Cardiac muscle cell (in vitro differentiated cells and primary cell): Measurements from ENCODE around the gene PPP6C. TPM values are rescaled to one million over a fixed set of nuclear protein-coding genes. Genes with fewer than 3 reads are reported as not detected.
A peak's percentile ranks its signal among the peaks of the same experiment; 100 is the strongest.
"Not testable (repeated sequence)": the region's sequence is repeated elsewhere in the genome, so short reads cannot be mapped to it uniquely, and the experiment has no call there.

ENCODE experiments used
- DNase-seq, 2 donors: peaks; one replicate each; pipeline versions ENCODE4 v3.0.0 to v3.0.0-alpha.2; 2010 to 2017; ENCODE audit warnings: low read depth in 1 of 2, low spot score in 1 of 2
- H3K27ac ChIP-seq: fragments of 200-600 bp; sonication (generic); 2 replicates; pipeline ENCODE4 v1.5.1; 2016
- H3K27me3 ChIP-seq: fragments of 200-600 bp; sonication (generic); 2 replicates; pipeline ENCODE4 v1.6.0; 2016; ENCODE audit warnings: control low read depth
- H3K36me3 ChIP-seq: fragments of 200-600 bp; sonication (generic); 2 replicates; pipeline ENCODE4 v1.5.1; 2016; ENCODE audit warnings: control low read depth
- H3K4me1 ChIP-seq: fragments of 200-600 bp; sonication (generic); 2 replicates; pipeline ENCODE4 v1.8.1; 2017; ENCODE audit warnings: low read depth, mild to moderate bottlenecking, mixed run types
- H3K4me3 ChIP-seq: fragments of 200-600 bp; sonication (generic); 2 replicates; pipeline ENCODE4 v1.5.1; 2016; ENCODE audit warnings: mild to moderate bottlenecking
- H3K9me3 ChIP-seq: fragments of 200-600 bp; sonication (generic); 2 replicates; pipeline ENCODE4 v1.5.1; 2017; ENCODE audit warnings: low read depth, mild to moderate bottlenecking, control low read depth
- CTCF ChIP-seq: IDR thresholded peaks from 2 replicates; pipeline ENCODE4 v1.5.1; 2012; ENCODE audit warnings: low read depth, mild to moderate bottlenecking, low read length
- polyA plus RNA-seq: library from polyadenylated mRNA; unstranded; fragments of >200 nt; fragmentation: Nextera tagmentation; extraction: Ambion mirVana; gene quantifications from 2 replicates; pipeline ENCODE4 v1.2.1, GENCODE V29; 2016
- total RNA-seq: library from RNA; depleted of rRNA; stranded (reverse); fragments of >200 nt; gene quantifications from 2 replicates; pipeline ENCODE4 v1.2.3, GENCODE V29; 2016

The PPP6C gene
- total RNA-seq (16.5 TPM in 2 replicates), polyA plus RNA-seq (16.3 and 27.7 TPM in 2 replicates)

GRCh38 chr9:125189361-125190289 is at the start of gene PPP6C:
TSS of gene PPP6C (minus strand) at chr9:125189803. CDS start at chr9:125189718, 85 bp downstream.
- peak; percentile 98 for DNase-seq
- Histone ChIP-seq H3K36me3 (no peaks in the 10 kb centered on the region), H3K4me3 (peak within 1 kb of the TSS; percentile 87), H3K9me3 (no peaks in the 10 kb centered on the region), H3K27me3 (no peaks in the 10 kb centered on the region), H3K4me1 (no peaks in the 10 kb centered on the region), H3K27ac (peak within 1 kb of the TSS; percentile 98)
- TF ChIP-seq CTCF = peak; percentile 71

- no peak for TF ChIP-seq CTCF
- Histone ChIP-seq H3K9me3 (no peaks in the 10 kb centered on the region), H3K27me3 (no peaks in the 10 kb centered on the region), H3K4me1 (peaks cover 40% of the 10 kb centered on the region), H3K36me3 (peaks cover 40% of the 10 kb centered on the region), H3K27ac (no peak overlapping the region), H3K4me3 (peak overlapping the region; percentile 69)
- DNase-seq = no peak
Measured at GRCh38 chr9:125238915-125239446, 49.4 kb upstream of the PPP6C start.

- peak overlapping the region; percentile 11 for H3K27ac ChIP-seq
Measured at GRCh38 chr9:125238127-125238914, 48.7 kb upstream of the PPP6C start.

GRCh38 chr9:125236520-125237159 is 47.0 kb upstream of the PPP6C start:
- Histone ChIP-seq H3K4me3 (peak overlapping the region; percentile 16), H3K36me3 (peaks cover 40% of the 10 kb centered on the region), H3K27ac (peak overlapping the region; percentile 34), H3K4me1 (peaks cover 40% of the 10 kb centered on the region)
- H3K9me3 ChIP-seq, H3K27me3 ChIP-seq, DNase-seq: not testable (repeated sequence)

More at GRCh38 chr9:125238127-125238914, 48.7 kb upstream of the PPP6C start:
- no peak for TF ChIP-seq CTCF
- no peaks in the 10 kb centered on the region for H3K9me3 ChIP-seq
- no peaks in the 10 kb centered on the region for H3K27me3 ChIP-seq
- peaks cover 40% of the 10 kb centered on the region for H3K36me3 ChIP-seq
- H3K4me1 ChIP-seq = peaks cover 40% of the 10 kb centered on the region
- H3K4me3 ChIP-seq = peak overlapping the region; percentile 69
- DNase-seq = no peak

GRCh38 chr9:125235804-125236519 is 46.4 kb upstream of the PPP6C start:
- Histone ChIP-seq H3K27ac (peak overlapping the region; percentile 34), H3K9me3 (no peaks in the 10 kb centered on the region), H3K27me3 (no peaks in the 10 kb centered on the region), H3K4me3 (peak overlapping the region; percentile 16), H3K4me1 (peaks cover 40% of the 10 kb centered on the region), H3K36me3 (peaks cover 40% of the 10 kb centered on the region)
- no peak for DNase-seq
- no peak for TF ChIP-seq CTCF

- not testable (repeated sequence) for H3K27me3 ChIP-seq, H3K9me3 ChIP-seq, H3K4me3 ChIP-seq, DNase-seq
- Histone ChIP-seq H3K27ac (peak overlapping the region; percentile 65), H3K36me3 (peaks cover 37% of the 10 kb centered on the region), H3K4me1 (peaks cover 31% of the 10 kb centered on the region)
Measured at GRCh38 chr9:125234099-125234498, 44.5 kb upstream of the PPP6C start.
